Naive thymus-derived CD4-positive, alpha-beta T cell (primary cell): ENCODE measurements around the gene LRATD1. TPM values are rescaled to one million over a fixed set of nuclear protein-coding genes. Genes with fewer than 3 reads are reported as not detected.

ENCODE experiments used
- ATAC-seq: fragments of 150-1000 bp; cut with Tn5 transposase; 2 replicates; pipeline ENCODE4 v1.10.0; 2021; ENCODE audit warnings: mild to moderate bottlenecking, moderate library complexity
- CTCF ChIA-PET: fragments of 350-600 bp; sonication (Branson Sonifier 250); formaldehyde crosslinking; loops from one replicate; lab custom pipeline; 2021; ENCODE audit warnings: antibody characterized with exemption; lab: Charles Lee
- POLR2A ChIA-PET: fragments of 350-600 bp; sonication (Branson Sonifier 250); formaldehyde crosslinking; loops from one replicate; lab custom pipeline; 2021; ENCODE audit warnings: antibody characterized with exemption, inconsistent platforms; lab: Charles Lee
- DNase-seq, 9 donors: peaks; one replicate each; pipeline versions ENCODE4 v3.0.0 to v3.0.0-alpha.2; 2020 to 2022; ENCODE audit warnings: mixed read lengths in 1 of 9
- H3K27ac ChIP-seq: one replicate; pipeline ENCODE4 v1.7.0; 2013; ENCODE audit warnings: mild to moderate bottlenecking, low read depth, low read length, moderate library complexity
- H3K27me3 ChIP-seq, 2 donors: one replicate each; pipeline ENCODE4 v1.7.0; 2013; ENCODE audit warnings: low read length in 2 of 2, mild to moderate bottlenecking in 2 of 2, moderate library complexity in 2 of 2; ENCODE audit not compliant: control insufficient read depth in 2 of 2, insufficient read depth in 2 of 2
- H3K36me3 ChIP-seq, 3 experiments: 1 replicate in 2 of 3; 2 replicates in 1 of 3; pipeline ENCODE4 v1.7.0; 2013; ENCODE audit warnings: low read length in 3 of 3, mild to moderate bottlenecking in 3 of 3, moderate library complexity in 1 of 3; ENCODE audit not compliant: insufficient read depth in 3 of 3, control insufficient read depth in 2 of 3
- H3K4me1 ChIP-seq, 2 donors: one replicate each; pipeline ENCODE4 v1.7.0; 2013; ENCODE audit warnings: low read length in 2 of 2, mild to moderate bottlenecking in 2 of 2, moderate library complexity in 1 of 2; ENCODE audit not compliant: control insufficient read depth in 2 of 2, insufficient read depth in 2 of 2
- H3K4me3 ChIP-seq: 2 replicates; pipeline ENCODE4 v1.7.0; 2013; ENCODE audit warnings: mild to moderate bottlenecking, low read length
- H3K9me3 ChIP-seq, 3 experiments: 1 replicate in 2 of 3; 2 replicates in 1 of 3; pipeline ENCODE4 v1.7.0; 2013; ENCODE audit warnings: low read length in 3 of 3; ENCODE audit not compliant: control insufficient read depth in 2 of 3
- H3K27ac Mint-ChIP-seq, 9 donors: one replicate each; pipeline ENCODE4 v1.8.0; 2020 to 2022; ENCODE audit warnings: mixed read lengths in 9 of 9, mild to moderate bottlenecking in 8 of 9, moderate library complexity in 5 of 9, inconsistent platforms in 2 of 9
- H3K27me3 Mint-ChIP-seq, 5 donors: one replicate each; pipeline ENCODE4 v1.8.0; 2021 to 2022; ENCODE audit warnings: mixed read lengths in 5 of 5, mild to moderate bottlenecking in 1 of 5
- H3K36me3 Mint-ChIP-seq, 5 donors: one replicate each; pipeline ENCODE4 v1.8.0; 2020 to 2022; ENCODE audit warnings: mixed read lengths in 5 of 5, mild to moderate bottlenecking in 3 of 5, inconsistent platforms in 1 of 5
- H3K4me1 Mint-ChIP-seq, 7 donors: one replicate each; pipeline ENCODE4 v1.8.0; 2020 to 2022; ENCODE audit warnings: mixed read lengths in 7 of 7, mild to moderate bottlenecking in 3 of 7, inconsistent platforms in 1 of 7
- H3K4me3 Mint-ChIP-seq, 10 donors: one replicate each; pipeline ENCODE4 v1.8.0; 2020 to 2022; ENCODE audit warnings: mild to moderate bottlenecking in 10 of 10, mixed read lengths in 10 of 10, moderate library complexity in 6 of 10, inconsistent platforms in 2 of 10
- H3K9me3 Mint-ChIP-seq, 11 donors: one replicate each; pipeline ENCODE4 v1.8.0; 2020 to 2022; ENCODE audit warnings: mixed read lengths in 11 of 11, mild to moderate bottlenecking in 4 of 11, inconsistent platforms in 1 of 11, moderate library complexity in 1 of 11
- intact Hi-C, 2 donors: fragments of 100-400 bp; cut with micrococcal nuclease; formaldehyde crosslinking; loops; one replicate each; pipeline ENCODE4 v1.15.1; 2023
- polyA plus RNA-seq, 2 donors: library from polyadenylated mRNA; unstranded; fragments of 300-500 nt; fragmentation: Illumina TruSeq; gene quantifications; one replicate each; pipeline ENCODE4 v1.2.3, GENCODE V29; 2021
- total RNA-seq, 6 experiments: library from RNA in 5 of 6; stranded (reverse) in 5 of 6; gene quantifications; 1 replicate in 5 of 6; 2 replicates in 1 of 6; pipeline ENCODE4 v1.2.3 and lab custom pipeline; 2021 to 2026

Gene LRATD1
- total and polyA plus RNA-seq, 7 experiments from 2014 or later, result not detected

- no peak for ATAC-seq
- intact Hi-C loops, result loop anchor here in 1 of 2 donors (10.0 kb wide), 1 partner anchor 936 kb away; no protein-coding TSS in a partner anchor
- peaks cover 0 to 6% (median 0%) of the 10 kb centered on the region in 11 donors for H3K9me3 Mint-ChIP-seq
These were observed 6.0 kb downstream of the LRATD1 start for GRCh38 chr2:14638488-14638887.

GRCh38 chr2:14641116-14641515 lies 8.6 kb downstream of the LRATD1 start:
- H3K4me1 Mint-ChIP-seq, result no peaks in the 10 kb centered on the region
- peaks cover 0 to 4% (median 0%) of the 10 kb centered on the region in 11 donors for H3K9me3 Mint-ChIP-seq
- no peak overlapping the region for H3K4me3 Mint-ChIP-seq
- peaks cover 0 to 3% (median 0%) of the 10 kb centered on the region in 5 donors for H3K36me3 Mint-ChIP-seq
- Histone ChIP-seq H3K27ac (no peak overlapping the region), H3K4me3 (no peak overlapping the region), H3K4me1 (no peaks in the 10 kb centered on the region), H3K27me3 (no peaks in the 10 kb centered on the region), H3K36me3 (no peaks in the 10 kb centered on the region), H3K9me3 (no peaks in the 10 kb centered on the region)
- intact Hi-C loops, result no loop called here
- ChIA-PET POLR2A (no interaction called here), CTCF (no interaction called here)
- peaks cover 12 to 33% (median 17%) of the 10 kb centered on the region in 5 donors for H3K27me3 Mint-ChIP-seq
- no peak overlapping the region for H3K27ac Mint-ChIP-seq
- ATAC-seq, result no peak
- no peak for DNase-seq

More at GRCh38 chr2:14638488-14638887, 6.0 kb downstream of the LRATD1 start:
- CTCF ChIA-PET, result no interaction called here
- no peak for DNase-seq
- Mint-ChIP-seq H3K4me1 (no peaks in the 10 kb centered on the region), H3K27ac (no peak overlapping the region), H3K36me3 (peaks cover 0 to 3% (median 0%) of the 10 kb centered on the region in 5 donors), H3K4me3 (no peak overlapping the region), H3K27me3 (peaks cover 25 to 37% (median 26%) of the 10 kb centered on the region in 5 donors)
- no peaks in the 10 kb centered on the region for H3K4me1 ChIP-seq
- H3K9me3 ChIP-seq, result no peaks in the 10 kb centered on the region
- H3K27me3 ChIP-seq, result no peaks in the 10 kb centered on the region
- H3K4me3 ChIP-seq, result no peak overlapping the region
- no peak overlapping the region for H3K27ac ChIP-seq
- no peaks in the 10 kb centered on the region for H3K36me3 ChIP-seq
- POLR2A ChIA-PET, result no interaction called here

- Mint-ChIP-seq H3K27me3 (peaks cover 0 to 21% (median 4%) of the 10 kb centered on the region in 5 donors), H3K4me1 (no peaks in the 10 kb centered on the region), H3K27ac (no peak overlapping the region), H3K4me3 (no peak overlapping the region), H3K36me3 (no peaks in the 10 kb centered on the region), H3K9me3 (peaks cover 0 to 5% (median 0%) of the 10 kb centered on the region in 11 donors)
- no peaks in the 10 kb centered on the region for H3K36me3 ChIP-seq
- no peak overlapping the region for H3K4me3 ChIP-seq
- H3K4me1 ChIP-seq, result no peaks in the 10 kb centered on the region
- no peaks in the 10 kb centered on the region for H3K27me3 ChIP-seq
- ATAC-seq (no peak), DNase-seq (no peak)
- no peaks in the 10 kb centered on the region for H3K9me3 ChIP-seq
- no peak overlapping the region for H3K27ac ChIP-seq
- ChIA-PET POLR2A (no interaction called here), CTCF (no interaction called here)
- intact Hi-C loops, result no loop called here
These were observed 10.0 kb downstream of the LRATD1 start for GRCh38 chr2:14642499-14642898.

DNA sequence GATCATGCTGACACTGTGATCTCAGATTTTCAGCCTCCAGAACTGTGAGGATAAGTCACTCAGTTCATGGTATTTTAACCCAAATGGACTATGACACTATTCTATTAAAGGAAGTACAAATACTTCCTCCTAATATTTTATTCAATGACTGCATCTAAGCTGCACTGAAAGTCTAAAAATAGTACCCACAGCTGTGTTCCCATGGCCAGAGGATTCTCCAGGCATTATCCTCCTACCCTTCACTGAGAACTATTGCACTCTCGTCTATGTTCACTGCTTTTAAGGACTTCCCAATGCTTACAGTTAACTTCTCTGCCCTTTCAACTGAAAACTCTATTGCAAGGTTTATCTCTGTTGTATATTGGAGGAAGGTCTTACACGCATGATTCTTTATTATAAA lies 15.2 kb downstream of the LRATD1 start:
- Mint-ChIP-seq H3K36me3 (no peaks in the 10 kb centered on the region), H3K4me1 (no peaks in the 10 kb centered on the region), H3K27me3 (peaks cover 0 to 6% (median 3%) of the 10 kb centered on the region in 5 donors), H3K27ac (no peak overlapping the region), H3K9me3 (peaks cover 0 to 5% (median 0%) of the 10 kb centered on the region in 11 donors), H3K4me3 (no peak overlapping the region)
- Histone ChIP-seq H3K4me3 (no peak overlapping the region), H3K27ac (no peak overlapping the region), H3K36me3 (no peaks in the 10 kb centered on the region), H3K4me1 (no peaks in the 10 kb centered on the region), H3K27me3 (no peaks in the 10 kb centered on the region), H3K9me3 (no peaks in the 10 kb centered on the region)
- CTCF ChIA-PET, result no interaction called here
- DNase-seq, result no peak
- no peak for ATAC-seq
- intact Hi-C loops, result no loop called here
- POLR2A ChIA-PET, result no interaction called here

GRCh38 chr2:14650066-14650465 lies 17.5 kb downstream of the LRATD1 start:
- ChIA-PET CTCF (no interaction called here), POLR2A (no interaction called here)
- ATAC-seq (no peak), DNase-seq (no peak)
- H3K9me3 Mint-ChIP-seq, result peaks cover 0 to 5% (median 0%) of the 10 kb centered on the region in 11 donors
- H3K4me1 ChIP-seq, result no peaks in the 10 kb centered on the region
- no peaks in the 10 kb centered on the region for H3K27me3 ChIP-seq
- H3K9me3 ChIP-seq, result no peaks in the 10 kb centered on the region
- intact Hi-C loops, result no loop called here
- H3K36me3 Mint-ChIP-seq, result no peaks in the 10 kb centered on the region
- no peaks in the 10 kb centered on the region for H3K36me3 ChIP-seq
- no peak overlapping the region for H3K27ac ChIP-seq
- no peak overlapping the region for H3K4me3 Mint-ChIP-seq
- H3K27ac Mint-ChIP-seq, result no peak overlapping the region
- peaks cover 0 to 4% (median 0%) of the 10 kb centered on the region in 7 donors for H3K4me1 Mint-ChIP-seq
- H3K27me3 Mint-ChIP-seq, result peaks cover 0 to 6% (median 0%) of the 10 kb centered on the region in 5 donors
- no peak overlapping the region for H3K4me3 ChIP-seq

DNA sequence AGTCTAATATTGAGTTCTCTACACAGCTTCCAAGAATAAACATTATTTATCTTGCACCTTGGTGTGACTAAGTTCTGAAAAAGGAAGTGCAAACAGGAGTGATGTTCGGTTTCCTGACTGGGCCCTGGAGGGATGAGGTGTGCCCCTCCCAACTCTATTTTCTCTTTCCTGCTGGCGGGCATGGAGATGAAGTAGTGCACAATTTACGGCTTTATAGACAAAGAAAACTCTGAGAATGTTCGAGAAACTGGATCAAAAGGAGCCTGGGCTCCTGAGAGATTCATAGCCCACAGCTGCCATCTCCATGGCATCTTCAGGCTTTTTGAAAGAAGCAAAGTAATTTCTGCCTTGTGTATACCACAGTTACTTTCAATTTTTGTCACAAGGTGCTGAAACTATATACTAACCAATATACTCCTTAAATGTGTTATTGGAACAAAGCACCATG lies 22.3 kb downstream of the LRATD1 start:
- DNase-seq, result no peak
- Mint-ChIP-seq H3K27me3 (peaks cover 0 to 4% (median 0%) of the 10 kb centered on the region in 5 donors), H3K27ac (no peak overlapping the region), H3K4me1 (peaks cover 0 to 4% (median 0%) of the 10 kb centered on the region in 7 donors), H3K4me3 (peak overlapping the region in 1 of 10 donors; percentile 10), H3K36me3 (no peaks in the 10 kb centered on the region), H3K9me3 (peaks cover 0 to 14% (median 0%) of the 10 kb centered on the region in 11 donors)
- Histone ChIP-seq H3K4me1 (no peaks in the 10 kb centered on the region), H3K27ac (no peak overlapping the region), H3K9me3 (no peaks in the 10 kb centered on the region), H3K4me3 (no peak overlapping the region), H3K36me3 (no peaks in the 10 kb centered on the region), H3K27me3 (no peaks in the 10 kb centered on the region)
- intact Hi-C loops, result no loop called here
- no peak for ATAC-seq
- POLR2A ChIA-PET, result no interaction called here
- CTCF ChIA-PET, result no interaction called here

- H3K36me3 Mint-ChIP-seq, result no peaks in the 10 kb centered on the region
- peaks cover 0 to 4% (median 0%) of the 10 kb centered on the region in 7 donors for H3K4me1 Mint-ChIP-seq
- CTCF ChIA-PET, result no interaction called here
- Histone ChIP-seq H3K4me1 (no peaks in the 10 kb centered on the region), H3K9me3 (no peaks in the 10 kb centered on the region), H3K36me3 (no peaks in the 10 kb centered on the region), H3K27me3 (no peaks in the 10 kb centered on the region), H3K27ac (no peak overlapping the region), H3K4me3 (no peak overlapping the region)
- no peak overlapping the region for H3K4me3 Mint-ChIP-seq
- no peak overlapping the region for H3K27ac Mint-ChIP-seq
- no peak for ATAC-seq
- intact Hi-C loops, result no loop called here
- H3K9me3 Mint-ChIP-seq, result peaks cover 0 to 15% (median under 1%) of the 10 kb centered on the region in 11 donors
- H3K27me3 Mint-ChIP-seq, result peaks cover 0 to 4% (median 0%) of the 10 kb centered on the region in 5 donors
- POLR2A ChIA-PET, result no interaction called here
- DNase-seq, result no peak
These were observed 23.6 kb downstream of the LRATD1 start for GRCh38 chr2:14656146-14656545.
